Spleen (tissue), 11 donors: ENCODE results near the gene IL36RN. TPM values are rescaled to one million over a fixed set of nuclear protein-coding genes. Genes with fewer than 3 reads are reported as not detected.
"Not testable (repeated sequence)": the region's sequence is repeated elsewhere in the genome, so short reads cannot be mapped to it uniquely, and the experiment has no call there.

Source experiments
- DNase-seq: peaks from one replicate; pipeline ENCODE4 v3.0.0-alpha.2; 2020
- H3K27ac ChIP-seq, 8 donors: fragments of 200-600 bp; sonication (generic) in 7 of 8; 1 replicate in 4 of 8; 2 replicates in 4 of 8; pipeline versions ENCODE4 v1.5.0 to v1.8.0; 2016 to 2021; ENCODE audit warnings: inconsistent platforms in 4 of 8, mild to moderate bottlenecking in 4 of 8, moderate library complexity in 1 of 8
- H3K27me3 ChIP-seq, 7 donors: fragments of 200-600 bp; sonication (generic) in 6 of 7; replicated peaks in 1 of 7; 1 replicate in 4 of 7; 2 replicates in 3 of 7; pipeline versions ENCODE4 v1.5.0 to v1.8.0; 2016 to 2021; ENCODE audit warnings: inconsistent platforms in 3 of 7, mild to moderate bottlenecking in 1 of 7
- H3K36me3 ChIP-seq, 6 donors: fragments of 200-600 bp; sonication (generic) in 5 of 6; 1 replicate in 4 of 6; 2 replicates in 2 of 6; pipeline versions ENCODE4 v1.5.0 to v1.8.0; 2016 to 2021; ENCODE audit warnings: inconsistent platforms in 2 of 6
- H3K4me1 ChIP-seq, 6 donors: fragments of 200-600 bp; sonication (generic) in 5 of 6; 1 replicate in 3 of 6; 2 replicates in 3 of 6; pipeline versions ENCODE4 v1.5.0 to v1.8.0; 2016 to 2021; ENCODE audit warnings: inconsistent platforms in 3 of 6
- H3K4me3 ChIP-seq, 8 donors: fragments of 200-600 bp; sonication (generic) in 7 of 8; 1 replicate in 4 of 8; 2 replicates in 4 of 8; pipeline versions ENCODE4 v1.5.0 to v1.8.0; 2016 to 2021; ENCODE audit warnings: inconsistent platforms in 4 of 8, mild to moderate bottlenecking in 4 of 8, moderate library complexity in 2 of 8
- H3K9me3 ChIP-seq, 8 donors: fragments of 200-600 bp; sonication (generic) in 7 of 8; 1 replicate in 4 of 8; 2 replicates in 4 of 8; pipeline versions ENCODE4 v1.5.0 to v1.8.0; 2016 to 2021; ENCODE audit warnings: inconsistent platforms in 4 of 8
- CTCF ChIP-seq, 11 experiments: fragments of 200-600 bp in 7 of 11; fragments of 450-650 bp in 4 of 11; sonication (generic) in 4 of 11; IDR thresholded peaks in 8 of 11; conservative IDR thresholded peaks in 3 of 11; 1 replicate in 7 of 11; 2 replicates in 4 of 11; pipeline versions ENCODE4 v1.4.0 to v1.8.0; 2016 to 2021; ENCODE audit warnings: antibody characterized with exemption in 11 of 11, inconsistent platforms in 4 of 11, mild to moderate bottlenecking in 1 of 11
- POLR2A ChIP-seq, 3 donors: fragments of 450-650 bp; IDR thresholded peaks; one replicate each; pipeline ENCODE4 v1.5.1; 2017; ENCODE audit warnings: antibody characterized with exemption in 3 of 3, mild to moderate bottlenecking in 1 of 3
- POLR2AphosphoS5 ChIP-seq, 3 donors: sonication (generic); formaldehyde crosslinking; IDR thresholded peaks; one replicate each; pipeline ENCODE4 v1.5.1; 2017; ENCODE audit warnings: antibody characterized with exemption in 3 of 3
- WGBS, 5 donors: extraction: QIAGEN DNeasy Blood & Tissue Kit in 3 of 5; methylation state at CpG; one replicate each; pipeline versions ENCODE4 v1.1.5 to v1.1.7; 2013 to 2018; 5-methylcytosine and 5-hydroxymethylcytosine counted together
- intact Hi-C: fragments of 100-400 bp; cut with DNase I; formaldehyde crosslinking; loops from one replicate; pipeline ENCODE4 v1.15.0; 2023; ENCODE audit warnings: low total_unique reads
- polyA plus RNA-seq, 3 donors: library from polyadenylated mRNA; stranded (reverse); fragments of 200-250 nt; gene quantifications; one replicate each; pipeline ENCODE4 v1.2.1, GENCODE V29; 2013
- total RNA-seq, 7 donors: library from RNA; depleted of rRNA in 3 of 7; stranded (reverse); fragments of >200 nt in 3 of 7; fragmentation: NEBNext Ultra II Directional in 4 of 7; extraction: Animal tissue kit (Norgen Biotek cat#: 25700) in 4 of 7; gene quantifications; one replicate each; pipeline versions ENCODE4 v1.1.0 to v1.2.1, GENCODE V29; 2016 to 2021
- donor health status: healthy with polysubstance abuse.
- donor health status: DM: no; HTN: no; CAD: no; lungs with moderate emphysema.
- donor health status: DM: no; HTN: no; CAD: no.
- donor health status: Bipolar disorder and iron deficiency.
- donor health status: healthy.
- donor health status: DM: no; HTN: no; CAD: no.
- donor health status: DM: yes; HTN: yes; CAD: no.

The IL36RN gene
- total and polyA plus RNA-seq, 10 donors: not detected

- Histone ChIP-seq H3K4me1 (peaks cover 0 to 21% (median 3%) of the 10 kb centered on the region in 6 donors), H3K4me3 (no peak overlapping the region), H3K36me3 (no peaks in the 10 kb centered on the region), H3K9me3 (peaks cover 0 to 16% (median 6%) of the 10 kb centered on the region in 8 donors), H3K27ac (no peak overlapping the region), H3K27me3 (no peaks in the 10 kb centered on the region)
- no peak for DNase-seq
- WGBS, 5 donors: 86 to 94% (median 90%) methylated on average over 5 of the region's 5 CpGs
- intact Hi-C loops: no loop called here
- TF ChIP-seq POLR2AphosphoS5 (IDR thresholded peaks at IDR 0.05) (no peak), POLR2A (IDR thresholded peaks at IDR 0.05) (no peak), CTCF (IDR thresholded peaks at IDR 0.05 in 8 of 11, conservative IDR thresholded peaks at IDR 0.05 in 3 of 11) (no peak)
Measured at GRCh38 chr2:113092864-113093612, 34.0 kb downstream of the IL36RN start.

GRCh38 chr2:113093613-113093977, 34.6 kb downstream of the IL36RN start:
- no peak for DNase-seq
- no peak for TF ChIP-seq CTCF (IDR thresholded peaks at IDR 0.05 in 8 of 11, conservative IDR thresholded peaks at IDR 0.05 in 3 of 11)
- TF ChIP-seq POLR2AphosphoS5 (IDR thresholded peaks at IDR 0.05): no peak
- no peak for TF ChIP-seq POLR2A (IDR thresholded peaks at IDR 0.05)

GRCh38 chr2:113096306-113096705, 37.3 kb downstream of the IL36RN start:
- H3K4me1 ChIP-seq: peaks cover 0 to 12% (median 0%) of the 10 kb centered on the region in 6 donors
- H3K4me3 ChIP-seq, H3K27me3 ChIP-seq, DNase-seq, H3K36me3 ChIP-seq, H3K27ac ChIP-seq, intact Hi-C loops: not testable (repeated sequence)
- H3K9me3 ChIP-seq: peaks cover 0 to 16% (median 6%) of the 10 kb centered on the region in 8 donors
- 89 to 97% (median 95%) methylated on average over 9 to 14 of the region's 14 CpGs for WGBS, 5 donors

More at GRCh38 chr2:113093613-113093977, 34.6 kb downstream of the IL36RN start:
- H3K27ac ChIP-seq: no peak overlapping the region
- H3K9me3 ChIP-seq: peaks cover 0 to 16% (median 6%) of the 10 kb centered on the region in 8 donors
- peaks cover 0 to 27% (median 4%) of the 10 kb centered on the region in 6 donors for H3K4me1 ChIP-seq
- no peaks in the 10 kb centered on the region for H3K36me3 ChIP-seq
- intact Hi-C loops: no loop called here
- no peaks in the 10 kb centered on the region for H3K27me3 ChIP-seq
- WGBS, 5 donors: 43 to 64% (median 55%) methylated on average over 2 of the region's 2 CpGs
- H3K4me3 ChIP-seq: no peak overlapping the region

- WGBS, 5 donors: 42 to 97% (median 91%) methylated on average over 2 of the region's 2 CpGs
- DNase-seq, H3K27ac ChIP-seq, H3K36me3 ChIP-seq, intact Hi-C loops, H3K4me3 ChIP-seq, H3K27me3 ChIP-seq: not testable (repeated sequence)
- H3K9me3 ChIP-seq: peaks cover 0 to 19% (median 6%) of the 10 kb centered on the region in 8 donors
- H3K4me1 ChIP-seq: peaks cover 0 to 12% (median 0%) of the 10 kb centered on the region in 6 donors
Measured at GRCh38 chr2:113096842-113097618, 38.0 kb downstream of the IL36RN start.

GRCh38 chr2:113098041-113098440, 39.0 kb downstream of the IL36RN start:
- intact Hi-C loops: no loop called here
- WGBS, 5 donors: 61 to 75% (median 64%) methylated on average over 4 of the region's 4 CpGs
- DNase-seq: no peak
- Histone ChIP-seq H3K9me3 (peaks cover 0 to 27% (median 6%) of the 10 kb centered on the region in 8 donors), H3K4me3 (peak overlapping the region in 1 of 8 donors; percentile 32), H3K27me3 (no peaks in the 10 kb centered on the region), H3K4me1 (peaks cover 0 to 12% (median 0%) of the 10 kb centered on the region in 6 donors), H3K36me3 (no peaks in the 10 kb centered on the region), H3K27ac (peak overlapping the region in 3 of 8 donors; percentile 30 to 50 (median 47))
- no peak for TF ChIP-seq POLR2AphosphoS5 (IDR thresholded peaks at IDR 0.05)
- TF ChIP-seq CTCF (IDR thresholded peaks at IDR 0.05 in 8 of 11, conservative IDR thresholded peaks at IDR 0.05 in 3 of 11): no peak
- no peak for TF ChIP-seq POLR2A (IDR thresholded peaks at IDR 0.05)
